Stimulated activated CD4-positive, alpha-beta T cell treated with anti-CD3 and anti-CD28 coated beads, TNF-alpha, amount 100 ng/mL, for 24 hours (primary cell): ENCODE results near the gene HERC5.

Source experiments
- DNase-seq, 3 experiments: peaks; one replicate each; pipeline ENCODE4 v3.0.0-alpha.2; 2020; ENCODE audit warnings: low read depth in 3 of 3

The HERC5 gene

GRCh38 chr4:88522702-88523324, 65.9 kb downstream of the HERC5 start:
- peak in 1 of 3 experiments; percentile 30 for DNase-seq

DNA sequence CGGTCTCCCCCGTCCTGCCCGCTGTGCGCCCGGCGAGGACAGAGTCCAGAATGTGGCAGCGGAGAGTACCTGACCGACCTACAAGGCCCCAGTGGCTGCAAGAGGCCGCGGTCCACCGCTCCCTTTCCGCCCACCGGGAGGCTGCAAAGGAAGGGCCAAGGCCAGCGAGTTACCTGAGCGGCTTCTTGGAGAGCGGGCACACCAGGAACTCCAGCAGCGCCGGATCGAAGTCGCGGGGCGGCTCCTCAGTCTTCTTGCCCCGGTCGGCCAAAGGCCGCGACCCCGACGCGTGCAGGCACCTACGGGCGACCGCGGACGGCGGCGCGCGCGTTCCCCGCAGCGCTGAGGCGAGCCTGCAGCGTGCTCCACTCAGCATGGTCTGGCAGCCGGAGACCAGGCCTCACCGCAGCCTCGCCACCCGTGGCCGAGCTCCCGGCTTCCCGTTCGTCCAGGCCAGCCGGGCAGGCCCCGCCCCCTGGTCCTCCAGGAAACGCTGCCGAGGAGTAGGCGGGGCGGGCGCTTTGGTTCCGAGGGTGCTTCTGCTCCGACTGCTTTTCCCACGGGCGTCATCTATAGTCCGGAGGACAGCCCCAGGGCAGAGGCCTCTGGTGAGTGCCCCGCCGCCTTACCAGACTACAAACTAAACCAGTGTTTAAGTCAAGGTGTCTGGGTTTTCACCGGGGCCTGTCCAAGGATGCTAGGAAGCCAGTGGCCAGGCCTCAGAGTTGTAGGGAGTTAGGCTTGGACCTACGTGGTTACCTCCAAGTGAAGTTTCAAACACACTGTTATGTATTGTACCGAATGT, 66.6 kb downstream of the HERC5 start, which contains the start of gene PYURF:
Gene PYURF (minus strand): TSS at position 452 of the 805 bp plus-strand sequence. CDS start 76 bp downstream, at position 376.
- peak; percentile 56 to 91 (median 75) for DNase-seq

DNA sequence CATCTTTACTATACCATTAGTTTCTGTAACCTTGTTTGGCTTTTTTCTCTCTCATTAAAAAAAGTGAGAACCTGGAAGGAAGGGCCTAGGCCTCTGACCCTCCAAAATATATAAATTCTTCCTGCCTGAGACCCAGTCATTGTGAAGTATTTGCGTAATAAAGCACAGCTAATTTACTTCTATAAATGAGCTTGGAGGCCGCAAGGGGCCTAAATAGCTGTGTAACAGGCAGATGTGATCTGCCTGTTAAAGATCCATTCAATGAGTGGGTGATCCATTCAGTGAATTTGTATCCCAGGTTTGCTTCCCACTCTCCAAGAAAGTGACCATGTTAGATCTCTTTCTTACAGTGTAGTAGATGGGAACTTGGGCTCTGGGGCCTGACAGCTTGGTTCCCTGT, 67.3 kb downstream of the HERC5 start:
- DNase-seq = no peak

- no peak for DNase-seq
Measured at GRCh38 chr4:88526221-88526815, 69.4 kb downstream of the HERC5 start.

GRCh38 chr4:88527787-88528186, 70.9 kb downstream of the HERC5 start:
- DNase-seq = no peak

- no peak for DNase-seq
Measured at GRCh38 chr4:88528861-88529260, 71.9 kb downstream of the HERC5 start.

DNA sequence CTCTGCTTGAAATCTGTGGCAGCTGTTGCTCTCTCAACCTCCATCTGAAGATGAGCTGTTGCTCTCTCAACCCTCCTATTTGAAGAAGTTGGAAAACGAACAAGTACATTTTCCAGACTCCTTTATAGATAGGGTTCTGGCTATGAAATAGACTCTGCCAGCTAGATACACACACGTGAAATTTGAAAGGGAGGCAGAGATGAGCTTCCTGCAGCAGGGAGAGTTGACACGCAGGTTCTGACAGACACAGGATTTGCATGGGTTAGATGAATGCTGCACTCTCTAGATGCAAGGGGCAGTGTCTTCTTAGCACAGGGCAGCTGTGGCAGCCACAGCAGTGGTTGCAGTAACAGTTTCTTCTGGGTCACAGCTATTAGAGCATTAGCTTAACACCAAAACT, 74.6 kb downstream of the HERC5 start:
- no peak for DNase-seq

GRCh38 chr4:88533088-88533790, 76.3 kb downstream of the HERC5 start:
- DNase-seq = no peak

GRCh38 chr4:88533937-88534750, 77.2 kb downstream of the HERC5 start:
- no peak for DNase-seq

DNA sequence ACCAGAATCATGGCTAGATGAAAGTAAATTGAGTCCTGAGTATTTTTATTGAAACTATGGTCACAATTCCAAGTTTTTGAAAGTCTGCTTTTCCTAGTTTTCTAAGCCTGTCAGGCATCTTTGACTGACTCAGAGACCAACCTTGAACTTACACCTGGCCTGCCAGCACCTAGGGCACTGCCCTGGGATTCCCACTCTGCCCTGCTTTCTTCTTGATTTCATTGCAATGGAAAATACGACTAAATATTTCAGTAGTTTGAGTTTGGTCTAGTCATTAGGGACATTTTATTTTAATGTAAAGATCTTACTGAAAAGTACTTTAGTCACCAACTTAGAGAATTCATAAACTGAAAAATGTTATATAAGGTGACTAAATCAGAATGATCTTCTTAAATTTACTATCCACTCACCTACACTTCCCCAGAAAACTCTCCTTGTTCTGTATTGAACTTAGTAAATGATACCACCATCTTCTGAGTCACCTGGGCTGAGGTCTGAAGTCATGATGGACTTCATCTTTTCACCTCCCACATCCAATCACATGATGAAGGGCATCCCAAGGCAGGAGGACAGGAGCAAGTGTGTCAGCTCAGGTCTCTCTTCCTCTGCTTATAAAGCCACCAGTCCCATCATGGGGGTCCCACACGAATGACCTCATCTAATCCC, 78.3 kb downstream of the HERC5 start:
- no peak for DNase-seq

DNA sequence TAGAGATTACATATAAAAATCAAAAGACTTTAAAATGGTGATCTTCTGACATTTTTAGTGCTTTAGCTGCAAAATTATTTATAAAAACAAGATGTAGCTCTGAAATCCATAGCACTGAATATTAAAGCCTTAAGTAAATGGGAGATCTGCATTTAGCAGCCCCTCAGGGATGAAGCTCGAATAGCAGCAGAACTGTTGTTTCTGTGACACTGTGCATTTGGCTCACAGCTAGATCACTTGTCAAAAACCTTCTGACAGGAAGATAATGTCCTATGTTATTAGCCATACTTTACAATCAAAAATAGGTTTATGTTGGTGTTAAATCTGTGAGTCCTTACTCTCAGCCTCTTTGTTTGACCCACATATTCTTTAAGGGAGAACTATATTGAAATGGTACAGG, 80.8 kb downstream of the HERC5 start:
- no peak for DNase-seq

DNA sequence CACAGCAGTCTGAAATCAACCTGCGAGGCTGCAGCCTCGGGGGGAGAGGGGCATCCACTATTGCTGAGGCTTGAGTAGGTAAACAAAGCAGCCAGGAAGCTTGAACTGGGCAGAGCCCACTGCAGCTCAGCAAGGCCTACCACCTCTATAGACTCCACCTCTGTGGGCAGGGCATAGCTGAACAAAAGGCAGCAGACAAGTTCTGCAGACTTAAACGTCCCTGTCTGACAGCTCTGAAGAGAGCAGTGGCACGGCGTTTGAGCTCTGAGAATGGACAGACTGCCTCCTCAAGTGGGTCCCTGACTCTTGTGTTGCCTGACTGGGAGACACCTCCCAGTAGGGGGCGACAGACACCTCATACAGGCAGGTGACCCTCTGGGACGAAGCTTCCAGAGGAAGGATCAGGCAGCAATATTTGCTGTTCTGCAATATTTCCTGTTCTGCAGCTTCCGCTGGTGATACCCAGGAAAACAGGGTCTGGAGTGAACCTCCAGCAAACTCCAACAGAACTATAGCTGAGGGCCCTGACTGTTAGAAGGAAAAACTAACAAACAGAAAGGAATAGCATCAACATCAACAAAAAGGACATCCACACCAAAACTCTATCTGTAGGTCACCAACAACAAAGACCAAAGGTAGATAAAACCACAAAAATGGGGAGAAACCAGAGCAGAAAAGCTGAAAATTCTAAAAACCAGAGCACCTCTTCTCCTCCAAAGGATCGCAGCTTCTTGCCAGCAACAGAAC, 82.6 kb downstream of the HERC5 start:
- peak; percentile 53 to 75 (median 60) for DNase-seq

DNA sequence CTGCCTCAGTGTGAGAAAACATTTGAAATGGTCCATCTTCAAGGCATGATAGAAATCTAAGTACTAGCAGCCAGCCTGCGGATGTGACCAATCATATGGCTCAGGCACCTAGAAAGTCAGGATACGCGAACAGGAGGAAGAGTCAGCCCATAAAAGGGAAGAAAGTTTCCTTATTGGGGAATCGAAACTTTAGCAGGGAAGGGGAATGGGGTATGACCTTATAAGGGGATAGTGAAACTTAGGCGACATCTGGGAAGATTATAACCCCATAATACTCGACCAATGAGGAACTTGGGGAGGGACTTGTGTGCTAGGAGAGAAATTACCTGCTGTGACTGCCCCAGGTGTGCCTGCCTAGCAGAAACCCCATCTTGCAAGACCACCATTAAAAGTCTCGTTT, 92.9 kb downstream of the HERC5 start:
- DNase-seq = no peak
